ENCODE results near the gene ENTPD1.
"Not testable (repeated sequence)": the region's sequence is repeated elsewhere in the genome, so short reads cannot be mapped to it uniquely, and the experiment has no call there.

ENTPD1 gene

GRCh38 chr10:95758351-95759025 is 2.5 kb downstream of the ENTPD1 start:
- CTCF ChIA-PET: interaction anchor here (1.2 to 8.4 kb wide), 11 partner anchors 9 to 112 kb away, joined by 3 to 88 read pairs (median 8); partner anchors contain the start of gene TCTN3
- peak; percentile 60 for DNase-seq (ENCODE audit: extremely low spot score)
- POLR2A ChIA-PET: interaction anchor here (0.9 to 4.2 kb wide), 8 partner anchors 26 to 81 kb away, joined by 3 to 47 read pairs (median 4); partner anchors contain the start of gene TCTN3
- no peak for TF ChIP-seq CTCF (IDR thresholded peaks at IDR 0.05; ENCODE audit: control extremely low read depth, extremely low read depth, low read depth, missing control alignments)

GRCh38 chr10:95759233-95759826 is 3.4 kb downstream of the ENTPD1 start:
- ChIA-PET POLR2A (interaction anchor here (1.0 to 4.2 kb wide), 4 partner anchors 26 to 73 kb away, joined by 3 to 47 read pairs (median 5); no protein-coding TSS in a partner anchor), CTCF (interaction anchor here (0.9 to 8.4 kb wide), 9 partner anchors 17 to 105 kb away, joined by 3 to 88 read pairs (median 4); partner anchors contain the start of gene TCTN3)
- TF ChIP-seq CTCF (IDR thresholded peaks at IDR 0.05; ENCODE audit: control extremely low read depth, extremely low read depth, low read depth, missing control alignments): no peak
- no peak for DNase-seq (ENCODE audit: extremely low spot score)

DNA sequence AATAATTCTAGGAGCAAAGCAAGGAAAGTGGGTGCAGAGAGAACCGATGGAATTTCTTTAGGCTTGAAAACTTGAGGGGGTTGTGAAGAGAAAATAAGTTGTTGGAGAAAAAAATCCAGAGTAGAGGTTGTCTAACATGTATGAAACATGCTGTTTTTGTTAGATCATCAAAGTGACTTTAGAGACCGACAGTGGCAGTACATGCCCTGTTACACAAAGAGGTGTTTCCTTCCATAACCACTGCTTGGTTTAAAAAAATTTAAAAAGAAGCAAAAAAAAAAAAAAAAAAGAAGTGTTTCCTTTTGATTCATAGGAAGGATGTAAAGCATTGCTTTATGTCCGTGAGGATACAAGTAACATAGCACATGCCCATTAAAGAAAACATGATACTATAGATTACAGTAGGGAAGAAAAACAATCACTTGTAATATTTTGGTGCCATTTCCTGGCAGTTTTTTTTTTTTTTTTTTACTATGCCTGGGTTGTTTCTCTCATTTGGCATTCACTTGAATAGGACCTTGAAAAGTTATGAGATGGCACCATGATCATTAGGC is 6.1 kb downstream of the ENTPD1 start:
- TF ChIP-seq CTCF (IDR thresholded peaks at IDR 0.05; ENCODE audit: control extremely low read depth, extremely low read depth, low read depth, missing control alignments): no peak
- no peak for DNase-seq (ENCODE audit: extremely low spot score)
- POLR2A ChIA-PET: no interaction called here
- CTCF ChIA-PET: interaction anchor here (0.9 to 8.4 kb wide), 4 partner anchors 18 to 83 kb away, joined by 3 to 88 read pairs (median 4); partner anchors contain the start of gene TCTN3

DNA sequence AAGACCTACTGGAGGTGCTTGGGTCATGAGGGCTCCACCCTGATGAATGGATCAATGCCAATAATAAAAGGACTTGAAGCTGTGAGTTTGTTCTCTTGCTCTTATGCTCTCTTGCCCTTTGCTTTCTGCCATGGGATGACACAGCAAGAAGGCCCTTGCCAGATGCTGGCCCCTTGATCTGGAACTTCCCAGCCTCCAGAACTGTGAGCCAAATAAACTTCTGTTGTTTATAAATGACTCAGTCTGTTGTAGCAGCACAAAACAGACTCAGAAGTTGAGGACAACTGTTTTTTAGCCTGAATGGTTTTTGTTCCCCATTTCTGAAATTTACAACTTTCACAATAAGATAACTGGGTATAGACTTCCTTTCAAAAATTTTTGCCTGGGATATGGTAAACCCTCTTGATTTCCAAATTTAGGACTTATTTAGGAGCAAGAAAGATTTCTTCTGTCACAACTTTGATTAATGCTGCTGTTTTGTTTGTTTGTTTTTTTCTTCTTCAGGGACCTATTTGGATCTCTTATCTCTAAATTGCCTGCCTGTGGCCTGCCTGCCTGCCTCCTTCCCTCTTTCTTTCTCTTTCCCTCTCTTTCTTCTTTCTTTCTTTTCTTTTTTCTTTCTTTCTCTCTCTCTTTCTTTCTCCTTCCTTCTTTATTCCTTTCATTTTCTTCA is 12.1 kb downstream of the ENTPD1 start:
- ChIA-PET POLR2A (interaction anchor here (1.2 to 1.8 kb wide), 2 partner anchors 17 to 64 kb away, joined by 3 to 6 read pairs; no protein-coding TSS in a partner anchor), CTCF (interaction anchor here (0.9 to 2.0 kb wide), 4 partner anchors 10 to 74 kb away, joined by 3 to 8 read pairs (median 6); partner anchors contain the start of gene TCTN3)
- no peak for DNase-seq (ENCODE audit: extremely low spot score)
- TF ChIP-seq CTCF (IDR thresholded peaks at IDR 0.05; ENCODE audit: control extremely low read depth, extremely low read depth, low read depth, missing control alignments): no peak

DNA sequence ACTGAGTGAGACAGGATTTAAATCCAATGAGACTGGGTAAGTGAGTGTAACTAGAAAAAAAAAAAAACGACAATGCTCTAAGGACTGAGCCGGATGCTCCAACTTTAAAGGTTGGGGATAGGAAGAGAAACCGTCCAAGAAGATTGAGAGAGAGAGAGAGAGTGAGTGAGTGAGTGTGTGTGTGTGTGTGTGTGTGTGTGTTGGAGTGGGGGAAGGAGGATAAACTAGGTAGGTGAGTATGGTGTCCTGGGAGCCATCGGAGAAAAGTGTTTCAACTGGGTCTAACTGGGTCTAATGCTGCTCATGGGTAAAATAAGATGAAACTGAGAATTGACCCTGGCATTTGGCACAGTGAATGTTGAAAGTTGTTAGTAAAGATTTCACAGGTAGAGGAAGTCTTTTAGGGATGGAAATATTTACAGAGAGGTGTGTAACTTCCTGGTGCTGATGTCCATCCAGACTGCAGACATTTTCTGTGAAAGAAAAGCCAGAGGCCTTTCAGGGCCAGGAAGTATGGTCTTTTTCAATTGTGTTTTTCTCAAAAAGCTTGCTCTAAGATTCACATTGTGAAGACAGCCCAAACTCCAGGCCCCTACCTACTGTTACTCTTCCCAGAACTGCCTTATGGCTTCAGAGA is 14.2 kb downstream of the ENTPD1 start:
- TF ChIP-seq CTCF (IDR thresholded peaks at IDR 0.05; ENCODE audit: control extremely low read depth, extremely low read depth, low read depth, missing control alignments): no peak
- ChIA-PET CTCF (no interaction called here), POLR2A (no interaction called here)
- no peak for DNase-seq (ENCODE audit: extremely low spot score)

DNA sequence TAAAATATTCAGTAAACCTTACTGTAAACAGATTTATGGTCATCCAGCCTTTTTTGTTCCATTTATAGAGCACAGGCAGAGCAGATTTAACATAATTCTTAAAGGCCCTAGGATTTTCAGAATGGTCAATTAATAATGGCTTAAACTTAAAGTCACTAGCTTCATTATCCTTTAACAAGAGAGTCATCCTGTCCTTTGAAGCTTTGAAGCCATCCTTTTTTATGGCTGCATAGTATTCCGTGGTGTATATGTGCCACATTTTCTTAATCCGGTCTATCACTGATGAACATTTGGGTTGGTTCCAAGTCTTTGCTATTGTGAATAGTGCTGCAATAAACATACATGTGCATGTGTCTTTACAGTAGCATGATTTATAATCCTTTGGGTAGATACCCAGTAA is 17.5 kb downstream of the ENTPD1 start:
- POLR2A ChIA-PET; DNase-seq (ENCODE audit: extremely low spot score): not testable (repeated sequence)
- CTCF ChIA-PET: interaction anchor here (1.2 to 1.8 kb wide), 2 partner anchors 9 to 80 kb away, joined by 5 to 6 read pairs; partner anchors contain the start of gene TCTN3

- CTCF ChIA-PET: interaction anchor here (1.6 to 4.7 kb wide), 6 partner anchors 11 to 84 kb away, joined by 3 to 22 read pairs (median 4); partner anchors contain the start of genes ENTPD1 and TCTN3
- DNase-seq (ENCODE audit: extremely low spot score); POLR2A ChIA-PET: not testable (repeated sequence)
These were observed 21.7 kb downstream of the ENTPD1 start for GRCh38 chr10:95777638-95778037.

Data from GM10248 (cell line).